Nucleus accumbens (tissue), 56 donors: ENCODE results near the gene PCDH9.
"Not testable (repeated sequence)": the region's sequence is repeated elsewhere in the genome, so short reads cannot be mapped to it uniquely, and the experiment has no call there.

Experiments
- DNase-seq, 56 donors: peaks; one replicate each; lab custom pipeline; 2025; lab: John Stamatoyannopoulos, UW

Gene PCDH9

GRCh38 chr13:66807251-66807650 is 422.9 kb downstream of the PCDH9 start:
- DNase-seq: no peak

- DNase-seq: no peak
These were observed 424.5 kb downstream of the PCDH9 start for GRCh38 chr13:66805657-66806056.

DNA sequence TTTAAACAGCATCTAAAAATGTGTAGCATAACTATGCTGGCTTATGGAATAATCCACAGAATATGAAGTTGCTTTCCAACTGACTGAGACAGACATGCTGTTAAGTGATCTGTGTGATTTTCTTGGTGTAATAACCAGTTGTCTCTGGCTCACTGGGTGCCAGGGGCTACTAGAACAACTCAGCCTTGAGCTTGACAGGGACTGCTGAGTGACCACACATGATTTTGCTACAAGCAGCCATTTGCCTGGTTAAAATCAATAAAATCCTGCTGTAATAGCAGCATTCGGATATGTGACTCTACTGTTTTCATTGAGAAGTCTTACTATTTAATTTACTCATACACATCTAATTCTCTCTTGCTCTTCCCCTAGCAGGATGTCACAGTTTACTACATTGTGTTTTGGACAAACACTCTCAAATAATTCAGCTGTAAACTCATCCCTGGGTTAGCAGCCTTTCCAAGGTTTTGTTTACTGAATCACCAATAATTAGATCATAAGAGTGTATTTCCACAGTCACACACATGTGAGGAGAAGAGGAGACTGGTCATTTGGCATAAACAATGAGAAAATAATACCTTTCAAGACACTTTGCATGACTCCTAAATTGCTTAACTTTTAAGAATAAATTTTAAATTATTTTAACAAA is 426.2 kb downstream of the PCDH9 start:
- DNase-seq: peak in 2 of 56 donors; percentile 17 to 34

GRCh38 chr13:66803013-66803807 is 426.9 kb downstream of the PCDH9 start:
- DNase-seq: no peak

DNA sequence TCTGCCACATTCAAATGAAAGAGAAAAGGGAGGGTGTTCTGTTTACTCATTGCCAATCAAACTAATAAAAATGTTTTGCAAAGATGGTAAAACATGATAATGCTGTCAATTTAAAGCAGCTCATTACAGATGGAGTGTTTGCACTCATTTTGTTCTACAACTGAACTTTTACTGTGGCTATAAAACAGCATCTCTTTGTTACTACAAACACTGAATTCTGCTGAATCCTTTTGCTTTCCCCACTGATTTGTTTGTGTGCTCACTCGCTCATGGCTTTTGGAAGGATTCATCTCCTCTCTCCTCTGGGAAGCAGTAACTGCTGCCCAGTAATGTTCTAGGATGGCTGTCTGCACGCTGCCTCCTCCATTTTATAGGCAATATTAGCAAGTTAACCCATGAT is 434.5 kb downstream of the PCDH9 start:
- DNase-seq: peak in 18 of 56 donors; percentile 0 to 24 (median 10)

DNA sequence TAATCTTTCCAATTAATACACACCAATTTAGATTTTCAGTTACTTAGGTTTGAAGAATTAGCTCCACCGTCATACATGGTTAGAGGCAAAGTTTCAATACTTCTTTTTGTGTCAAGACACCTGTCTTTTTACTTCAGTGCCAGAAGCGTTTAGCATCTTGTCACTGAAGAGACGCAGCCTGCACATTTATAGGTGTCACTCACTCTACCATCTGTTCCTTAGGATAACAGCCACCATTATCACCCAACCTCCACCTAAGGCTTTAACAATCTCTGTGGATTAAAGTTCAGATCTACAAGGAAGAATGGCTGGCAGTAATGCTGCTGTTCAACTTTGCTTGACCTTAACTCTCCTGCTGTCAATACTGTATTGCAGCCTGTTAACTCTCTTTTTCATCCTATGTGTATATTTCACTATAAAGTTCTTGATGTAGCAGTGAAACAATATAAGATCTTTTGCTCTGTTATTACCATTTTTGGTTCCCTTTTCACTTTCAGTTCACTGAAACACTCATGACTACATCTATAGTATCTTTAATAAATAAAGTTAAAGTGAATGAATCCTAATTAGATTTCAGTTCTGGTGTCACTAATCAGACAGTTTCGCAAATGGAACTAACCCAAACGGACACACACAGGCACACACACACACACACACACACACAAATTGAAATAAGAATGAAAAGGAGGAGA is 435.6 kb downstream of the PCDH9 start:
- no peak for DNase-seq

DNA sequence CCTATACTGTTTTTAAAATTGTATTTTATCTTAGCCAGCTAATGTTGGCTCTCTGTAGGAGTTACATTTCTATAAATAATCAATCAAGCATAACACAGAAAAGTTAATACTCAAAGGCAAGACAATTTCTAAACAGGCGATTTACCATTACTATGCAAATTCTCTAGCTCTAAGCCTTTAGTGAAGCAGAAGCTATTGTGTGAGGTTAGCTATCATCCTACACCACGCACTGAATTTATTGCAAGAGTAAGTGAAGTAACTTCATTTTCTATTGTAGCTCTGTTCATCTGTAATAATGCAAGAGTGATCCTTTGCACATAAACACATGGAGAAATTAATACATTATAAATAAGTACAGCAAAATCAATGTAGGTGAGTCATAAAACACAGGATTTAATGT is 439.3 kb downstream of the PCDH9 start:
- DNase-seq: no peak

DNA sequence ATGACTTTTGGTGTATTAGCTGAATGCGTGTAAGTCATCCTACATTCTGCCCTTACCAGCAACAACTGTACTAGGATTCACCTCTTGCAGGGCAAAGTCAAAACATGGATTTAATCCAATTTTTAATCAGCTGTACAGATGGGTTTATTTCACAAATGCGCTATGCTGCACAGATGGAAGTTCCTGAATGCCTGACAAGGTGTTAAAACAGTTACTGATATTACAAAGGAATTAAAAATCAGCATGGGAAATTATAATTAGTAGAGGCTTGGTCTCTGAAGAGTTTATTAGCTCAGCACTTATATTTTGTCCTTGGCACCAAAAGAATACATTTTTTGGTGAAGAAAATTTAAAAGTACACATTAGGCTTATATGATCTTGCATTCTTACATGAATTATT is 448.9 kb downstream of the PCDH9 start:
- DNase-seq: no peak

GRCh38 chr13:66780814-66781213 is 449.3 kb downstream of the PCDH9 start:
- no peak for DNase-seq

DNA sequence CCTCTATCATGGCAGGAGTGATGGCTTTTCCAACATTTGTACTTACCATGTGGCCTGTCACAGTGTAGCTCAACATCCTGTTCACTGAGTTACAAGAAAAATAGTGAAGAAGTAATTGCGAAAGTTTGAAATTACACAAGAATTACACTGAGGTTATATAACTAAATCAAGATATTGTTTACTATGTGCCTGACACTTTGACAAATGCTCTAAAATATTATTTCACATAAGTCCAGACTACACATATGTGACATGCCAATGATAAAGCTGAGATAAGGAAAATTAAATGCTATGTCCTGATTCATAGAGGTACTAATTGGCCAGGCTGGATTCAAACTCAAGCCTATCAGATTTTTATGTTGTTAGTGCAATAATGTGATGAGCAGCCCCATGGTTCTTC is 451.7 kb downstream of the PCDH9 start:
- DNase-seq: no peak

GRCh38 chr13:66775196-66775595 is 454.9 kb downstream of the PCDH9 start:
- no peak for DNase-seq

GRCh38 chr13:66774046-66774445 is 456.1 kb downstream of the PCDH9 start:
- no peak for DNase-seq

- DNase-seq: no peak
These were observed 464.6 kb downstream of the PCDH9 start for GRCh38 chr13:66765559-66765958.

- DNase-seq: not testable (repeated sequence)
These were observed 469.5 kb downstream of the PCDH9 start for GRCh38 chr13:66760678-66761077.

- DNase-seq: no peak
These were observed 470.2 kb downstream of the PCDH9 start for GRCh38 chr13:66759919-66760318.

- no peak for DNase-seq
These were observed 478.4 kb downstream of the PCDH9 start for GRCh38 chr13:66751691-66752090.

DNA sequence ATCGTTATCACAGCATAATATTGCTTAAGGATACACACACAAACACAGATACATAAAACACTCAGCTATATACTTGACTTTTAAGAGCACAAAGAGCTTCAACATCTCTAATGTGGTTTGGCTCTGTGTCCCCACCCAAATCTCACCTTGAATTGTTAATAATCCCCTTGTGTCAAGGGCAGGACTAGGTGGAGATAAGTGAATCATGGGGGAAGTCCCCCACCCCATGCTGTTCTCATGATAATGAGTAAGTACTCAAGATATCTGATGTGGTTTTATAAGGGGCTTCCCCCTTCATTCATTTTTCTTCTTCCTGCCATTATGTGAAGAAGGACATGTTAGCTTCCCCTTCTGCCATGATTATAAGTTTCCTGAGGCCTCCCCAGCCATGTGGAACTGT is 481.4 kb downstream of the PCDH9 start:
- no peak for DNase-seq

DNA sequence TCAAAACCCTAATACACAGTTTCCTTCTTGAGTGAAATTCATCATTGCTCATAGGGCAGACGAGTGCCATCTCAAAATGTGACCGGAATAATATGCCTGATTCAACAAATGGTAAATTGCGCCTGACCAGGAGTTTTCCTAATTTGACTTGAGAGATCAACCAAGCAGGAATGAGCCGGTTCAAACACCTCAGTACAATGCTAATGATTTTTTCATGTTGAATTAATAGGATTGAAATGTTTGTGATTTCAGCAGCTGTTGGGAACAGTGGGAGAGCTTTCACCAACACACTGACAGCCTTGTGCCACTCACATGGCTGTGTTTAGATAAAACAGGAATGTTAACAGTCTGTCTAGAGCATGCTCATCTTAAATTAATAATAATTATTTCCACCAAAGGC is 484.8 kb downstream of the PCDH9 start:
- peak in 2 of 56 donors; percentile 4 to 6 for DNase-seq

DNA sequence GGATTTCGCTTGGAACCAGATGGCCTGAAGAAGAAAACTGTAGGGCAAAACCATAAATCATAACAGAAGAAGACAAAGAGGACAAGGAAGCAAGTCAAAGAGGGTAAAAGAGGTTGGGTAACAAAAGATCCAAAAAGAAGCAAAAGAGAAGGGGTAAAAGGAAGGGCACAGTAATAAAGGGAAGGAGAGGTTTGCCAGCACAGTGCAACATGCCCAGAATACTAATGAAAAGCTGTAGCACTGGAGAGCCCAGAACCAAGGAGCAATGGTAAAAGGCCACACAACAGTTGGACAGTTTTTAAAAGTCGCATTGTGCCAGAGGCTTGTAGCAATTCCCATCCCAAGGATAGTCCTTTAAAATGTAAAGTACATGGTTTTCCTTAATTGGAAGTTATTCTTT is 506.6 kb downstream of the PCDH9 start:
- DNase-seq: peak in 29 of 56 donors; percentile 2 to 65 (median 15)

GRCh38 chr13:66716538-66716937 is 513.6 kb downstream of the PCDH9 start:
- no peak for DNase-seq

DNA sequence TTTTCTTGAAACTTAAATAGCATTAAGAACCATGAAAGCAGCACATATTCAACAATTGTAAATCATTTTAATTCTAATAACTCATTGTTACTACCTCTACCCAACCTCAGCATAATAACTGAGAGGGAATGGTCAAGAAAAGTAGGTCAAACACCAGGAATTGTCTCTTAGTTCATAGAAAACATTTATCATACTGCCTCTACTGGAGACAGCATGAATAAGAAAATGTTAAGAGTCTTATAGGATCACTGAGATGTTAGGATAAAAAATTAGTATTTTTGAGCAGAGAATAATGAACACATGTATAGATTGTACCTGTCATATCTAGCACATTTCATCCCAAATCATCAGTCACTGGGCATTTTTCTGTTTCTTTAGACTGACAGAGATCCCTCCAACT is 515.3 kb downstream of the PCDH9 start:
- no peak for DNase-seq

GRCh38 chr13:66704110-66704509 is 526.0 kb downstream of the PCDH9 start:
- no peak for DNase-seq
